LHCN-M2 (cell line): ENCODE measurements around the gene UBE2O. TPM values are rescaled to one million over a fixed set of nuclear protein-coding genes. Genes with fewer than 3 reads are reported as not detected.
A peak's percentile ranks its signal among the peaks of the same experiment; 100 is the strongest.
"Not testable (repeated sequence)": the region's sequence is repeated elsewhere in the genome, so short reads cannot be mapped to it uniquely, and the experiment has no call there.

ENCODE experiments used
- DNase-seq: peaks from one replicate; pipeline ENCODE4 v3.0.0-alpha.2; 2012; ENCODE audit warnings: low read depth
- total RNA-seq: library from RNA; depleted of rRNA; stranded (reverse); fragments of >200 nt; gene quantifications from 2 replicates; pipeline ENCODE4 v1.2.3, GENCODE V29; 2014

Gene UBE2O
- total RNA-seq, 1 experiment from 2014 or later, result 15.7 TPM

DNA sequence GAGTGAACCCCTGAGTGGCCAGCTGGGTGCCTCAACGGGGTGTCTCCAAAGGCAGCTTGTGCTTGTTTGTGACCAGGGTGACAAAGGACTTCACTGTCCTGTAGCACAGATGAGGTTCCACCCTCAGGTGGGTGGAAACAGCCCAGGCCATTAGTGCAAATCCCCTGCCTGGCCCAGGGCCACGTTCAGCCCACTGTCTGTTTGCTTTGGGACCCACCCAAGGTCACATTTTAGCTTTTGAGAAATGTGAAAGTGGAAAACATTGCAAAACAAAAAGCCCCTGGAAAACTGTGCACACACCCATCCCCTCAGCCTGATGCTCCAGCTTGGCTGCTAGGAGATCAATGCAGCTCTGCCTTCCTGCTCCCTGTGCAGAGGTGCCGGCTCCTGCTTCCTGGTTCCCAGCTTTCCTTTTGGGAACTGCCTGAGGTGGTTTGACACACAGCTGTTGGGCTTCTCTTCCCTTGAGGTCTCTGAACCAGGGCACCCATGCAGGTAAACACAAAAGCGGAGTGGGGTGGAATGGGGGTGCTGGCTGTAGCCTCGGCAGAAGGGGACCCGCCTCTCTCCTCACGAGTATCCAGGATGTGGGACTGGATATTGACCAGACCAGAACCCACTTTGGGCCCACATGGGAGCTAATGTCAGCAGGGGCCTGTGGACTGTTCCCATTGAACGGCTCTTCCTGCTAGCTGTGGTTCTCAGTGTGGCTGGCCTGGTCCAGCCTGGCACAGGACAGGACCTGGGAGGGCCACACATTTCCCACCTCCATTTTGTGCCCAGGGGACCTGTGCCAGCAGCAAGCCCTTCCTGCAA, 76.4 kb downstream of the UBE2O start:
- DNase-seq, result no peak

DNA sequence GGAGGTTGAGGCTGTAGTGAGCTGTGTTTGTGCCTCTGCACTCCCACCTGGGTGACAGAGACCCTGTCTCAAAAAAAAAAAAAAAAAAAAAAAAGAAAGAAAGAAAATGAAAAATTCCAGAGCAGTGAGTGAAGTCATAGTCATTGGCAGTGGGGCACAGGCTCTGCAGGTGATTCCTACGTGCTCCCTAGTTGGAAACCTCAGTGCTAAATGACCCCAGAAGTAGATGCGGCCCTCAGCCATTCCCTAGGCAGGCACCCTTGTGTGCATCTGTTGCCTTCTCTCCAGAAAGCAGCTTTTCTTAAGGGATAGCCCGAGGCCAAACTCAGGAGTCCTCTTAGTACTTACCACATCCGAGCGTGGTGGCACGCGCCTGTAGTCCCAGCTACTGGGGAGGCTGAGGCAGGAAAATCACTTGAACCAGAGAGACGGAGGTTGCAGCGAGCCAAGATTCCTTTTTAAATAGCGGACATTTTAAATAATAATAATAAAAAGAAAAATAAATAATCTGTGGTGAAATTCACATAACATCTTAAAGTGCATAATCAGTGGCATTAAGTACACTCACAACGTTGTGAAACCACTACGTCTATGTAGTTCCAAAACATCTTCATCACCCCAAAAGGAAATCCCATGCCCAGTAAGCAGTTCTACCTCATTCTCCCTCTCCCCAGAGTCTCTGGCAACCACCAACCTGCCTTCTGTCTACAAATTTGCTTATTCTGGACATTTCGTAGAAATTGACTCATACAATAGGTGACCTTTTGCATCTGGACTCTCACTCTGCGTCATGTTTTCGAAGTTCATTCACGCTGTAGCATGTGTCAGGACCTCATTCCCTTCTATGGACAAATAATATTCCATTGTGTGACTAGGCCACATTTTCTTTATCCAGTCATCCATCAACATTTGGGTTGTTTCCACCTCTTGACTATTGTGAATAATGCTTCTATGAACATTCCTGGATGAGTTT, 81.0 kb downstream of the UBE2O start:
- DNase-seq, result peak; percentile 84

- DNase-seq, result peak; percentile 94
Measured at GRCh38 chr17:76370261-76370993, 82.5 kb downstream of the UBE2O start.

DNA sequence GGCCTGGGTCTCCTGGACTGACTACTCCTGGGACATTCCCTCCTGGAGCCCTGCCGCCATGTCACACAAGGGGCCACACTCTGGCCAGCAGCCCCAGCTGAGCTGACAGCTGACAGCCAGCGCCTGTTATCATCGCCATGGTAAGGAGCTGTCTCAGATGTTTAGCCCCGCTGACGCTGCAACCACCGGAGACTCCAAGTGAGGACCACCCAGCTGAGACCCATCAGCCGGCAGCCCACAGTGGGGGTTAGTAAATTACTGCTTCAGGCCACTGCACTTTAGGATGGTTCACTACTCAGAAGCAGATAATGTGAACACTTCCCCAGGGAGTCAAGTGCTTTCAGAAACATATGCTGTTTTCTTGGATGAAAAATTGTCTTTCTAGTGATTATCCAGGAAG, 83.1 kb downstream of the UBE2O start:
- no peak for DNase-seq

DNA sequence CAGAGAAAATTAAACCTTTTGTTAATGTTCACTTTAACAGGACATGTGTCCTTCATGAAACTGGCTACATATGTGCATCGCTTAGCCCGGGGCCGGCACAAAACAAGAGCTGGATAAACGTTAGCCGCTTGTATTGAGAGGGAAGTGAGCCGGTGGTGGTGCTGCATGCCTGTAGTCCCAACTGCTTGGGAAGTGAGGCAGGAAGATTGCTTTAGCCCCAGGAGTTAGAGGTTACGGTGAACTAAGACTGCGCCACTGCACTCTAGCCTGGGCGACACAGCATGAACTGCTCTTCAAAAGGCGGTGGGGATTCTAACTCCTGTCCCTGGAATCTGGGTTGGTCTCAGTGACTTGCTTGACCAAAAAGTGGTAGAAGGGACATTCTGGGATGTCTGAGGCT, 83.6 kb downstream of the UBE2O start:
- DNase-seq, result no peak

- DNase-seq, result no peak
Measured at GRCh38 chr17:76368545-76368944, 84.4 kb downstream of the UBE2O start.

DNA sequence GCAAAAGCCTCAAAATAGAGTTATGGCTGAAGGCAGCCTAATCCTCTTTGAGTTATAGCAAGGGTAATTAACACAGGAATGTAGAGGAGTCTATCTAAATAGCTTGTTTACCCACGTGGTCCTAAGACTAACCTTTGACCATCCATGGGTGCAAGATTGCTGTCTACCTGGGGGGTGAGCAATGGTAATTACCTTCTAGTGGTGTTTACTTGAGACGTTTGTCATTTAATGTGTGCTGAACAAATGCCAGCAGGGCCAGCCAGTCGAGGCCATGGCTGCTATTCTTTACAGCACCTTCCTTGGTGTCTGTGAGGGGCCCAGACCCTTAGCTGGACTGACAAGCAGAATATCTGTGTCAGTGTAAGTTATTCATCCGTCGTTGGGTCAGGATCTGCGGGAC, 85.3 kb downstream of the UBE2O start:
- no peak for DNase-seq

- no peak for DNase-seq
Measured at GRCh38 chr17:76366247-76366646, 86.7 kb downstream of the UBE2O start.

GRCh38 chr17:76365256-76365903, 87.6 kb downstream of the UBE2O start:
- DNase-seq, result no peak

DNA sequence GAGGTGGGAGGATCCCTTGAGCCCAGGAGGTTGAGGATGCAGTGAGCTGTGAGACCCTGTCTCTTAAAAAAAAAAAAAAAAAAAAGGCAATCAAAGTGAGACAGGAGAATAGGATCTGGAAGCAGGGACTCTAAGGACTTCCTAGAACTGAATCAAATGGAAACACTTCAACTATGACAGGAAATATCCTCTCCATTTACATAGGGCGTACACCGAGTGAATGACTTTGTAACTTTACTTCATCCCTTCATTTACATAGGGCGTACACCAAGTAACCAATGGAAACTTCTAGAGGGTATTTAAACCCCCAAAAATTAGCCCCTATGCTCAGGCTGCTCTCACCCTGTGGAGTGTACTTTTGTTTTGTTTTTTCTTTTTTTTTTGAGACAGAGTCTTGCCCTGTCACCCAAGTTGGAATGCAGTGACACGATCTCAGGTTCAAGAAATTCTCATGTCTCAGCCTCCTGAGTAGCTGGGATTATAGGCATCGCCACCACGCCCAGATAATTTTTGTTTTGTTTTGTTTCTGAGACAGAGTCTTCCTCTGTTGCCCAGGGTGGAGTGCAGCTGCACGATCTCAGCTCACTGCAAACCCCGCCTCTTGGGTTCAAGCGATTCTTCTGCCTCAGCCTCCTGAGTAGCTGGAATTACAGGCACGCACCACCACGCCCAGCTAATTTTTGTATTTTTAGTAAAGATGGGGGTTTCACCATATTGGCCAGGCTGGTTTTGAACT, 89.7 kb downstream of the UBE2O start:
- no peak for DNase-seq

GRCh38 chr17:76360461-76360860, 92.5 kb downstream of the UBE2O start:
- DNase-seq, result no peak

GRCh38 chr17:76359776-76360175, 93.2 kb downstream of the UBE2O start:
- DNase-seq, result not testable (repeated sequence)

- DNase-seq, result no peak
Measured at GRCh38 chr17:76359375-76359774, 93.6 kb downstream of the UBE2O start.

DNA sequence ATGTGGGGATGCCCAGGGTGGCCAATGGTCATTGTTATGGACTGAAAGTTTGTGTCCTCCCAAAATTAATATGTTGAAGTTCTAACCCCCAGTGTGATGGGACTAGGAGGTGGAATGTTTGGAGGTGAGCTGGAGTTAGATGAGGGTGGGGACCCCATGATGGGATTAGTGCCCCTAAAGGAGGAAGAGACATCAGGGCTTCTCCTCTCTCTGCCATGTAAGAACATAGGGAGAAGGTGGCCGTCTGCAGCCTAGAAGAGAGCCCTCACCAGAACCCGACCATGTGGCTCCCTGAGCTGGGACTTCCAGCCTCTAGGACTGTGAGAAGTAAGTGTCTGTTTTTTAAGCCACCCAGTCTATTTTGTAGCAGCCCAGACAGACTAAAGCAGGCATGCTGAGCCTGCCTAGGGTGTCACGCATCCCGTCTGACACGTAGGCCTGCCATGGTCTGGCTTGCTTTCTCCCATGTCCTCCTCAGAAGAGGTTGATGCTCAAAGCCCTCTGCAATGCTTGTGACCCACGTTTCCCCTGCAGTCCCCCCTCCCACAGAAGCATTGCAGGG, 95.3 kb downstream of the UBE2O start:
- no peak for DNase-seq

DNA sequence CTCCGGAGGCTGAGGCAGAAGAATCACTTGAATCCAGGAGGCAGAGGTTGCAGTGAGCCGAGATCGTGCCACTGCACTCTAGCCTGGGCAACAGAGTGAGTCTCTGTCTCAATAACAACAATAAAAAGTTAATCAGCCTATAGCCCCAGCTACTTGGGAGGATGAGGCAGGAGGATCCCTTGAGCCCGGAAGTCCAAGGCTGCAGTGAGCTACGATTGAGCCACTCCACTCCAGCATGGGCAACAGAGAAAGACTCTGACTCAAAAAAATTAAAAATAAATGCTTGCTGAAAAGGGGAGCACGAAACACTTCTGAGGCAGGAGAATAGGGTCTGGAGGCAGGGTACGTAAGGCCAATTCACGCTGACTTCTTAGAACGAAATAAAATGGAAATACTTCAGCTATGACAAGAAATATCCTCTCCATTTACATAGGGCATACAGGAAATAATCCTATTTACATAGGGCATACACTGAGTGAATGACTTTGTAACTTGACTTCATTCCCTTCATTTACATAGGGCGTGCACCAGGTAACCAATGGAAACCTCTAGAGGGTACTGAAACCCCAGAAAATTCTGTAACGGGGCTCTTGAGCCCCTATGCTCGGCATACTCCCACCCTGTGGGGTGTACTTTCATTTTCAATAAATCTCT, 96.0 kb downstream of the UBE2O start:
- no peak for DNase-seq

GRCh38 chr17:76354747-76355310, 98.1 kb downstream of the UBE2O start:
- DNase-seq, result no peak

GRCh38 chr17:76354317-76354729, 98.6 kb downstream of the UBE2O start:
- DNase-seq, result no peak

DNA sequence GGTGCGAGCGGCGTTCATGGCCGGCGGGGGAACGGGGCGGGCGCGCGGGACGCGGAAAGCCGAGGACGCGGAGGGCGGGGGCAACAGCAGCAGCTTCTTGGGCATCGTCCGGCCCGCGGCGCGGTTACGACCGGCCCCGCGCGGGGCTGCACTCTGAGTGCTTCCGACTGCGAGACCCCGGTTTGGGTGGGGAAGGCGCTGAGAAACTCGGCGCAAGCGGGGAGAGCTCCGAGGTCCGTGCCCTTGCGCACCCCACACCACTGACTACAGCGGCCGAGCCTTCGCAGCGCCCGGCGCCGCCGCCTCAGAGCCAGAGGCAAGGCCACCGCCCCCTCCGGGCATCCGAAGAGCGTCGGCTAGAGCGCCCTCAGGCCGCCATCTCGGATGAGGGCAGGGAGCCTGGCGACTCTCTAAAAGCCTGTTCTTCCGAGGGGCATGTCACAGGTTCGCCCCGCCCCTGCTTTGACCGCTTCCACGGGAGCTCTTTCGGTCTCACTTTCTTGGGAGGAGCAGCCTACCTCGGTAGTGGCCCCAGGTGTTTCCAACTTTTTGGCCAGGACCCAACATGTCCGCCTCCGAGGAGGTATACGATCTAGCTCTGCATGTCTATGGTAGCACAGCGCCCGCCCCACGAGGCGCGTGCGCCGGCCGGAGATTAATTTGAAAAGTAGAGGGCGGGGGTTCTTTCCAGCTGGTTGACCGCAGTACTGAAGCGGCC, 99.2 kb downstream of the UBE2O start, which contains the start of gene PRPSAP1:
Gene PRPSAP1 (minus strand): TSS at position 318 of the 718 bp plus-strand sequence. CDS start 213 bp downstream, at position 105.
- DNase-seq, result peak; percentile 91
